Measurements from ENCODE around the gene RNPC3.

Gene RNPC3, protein sequence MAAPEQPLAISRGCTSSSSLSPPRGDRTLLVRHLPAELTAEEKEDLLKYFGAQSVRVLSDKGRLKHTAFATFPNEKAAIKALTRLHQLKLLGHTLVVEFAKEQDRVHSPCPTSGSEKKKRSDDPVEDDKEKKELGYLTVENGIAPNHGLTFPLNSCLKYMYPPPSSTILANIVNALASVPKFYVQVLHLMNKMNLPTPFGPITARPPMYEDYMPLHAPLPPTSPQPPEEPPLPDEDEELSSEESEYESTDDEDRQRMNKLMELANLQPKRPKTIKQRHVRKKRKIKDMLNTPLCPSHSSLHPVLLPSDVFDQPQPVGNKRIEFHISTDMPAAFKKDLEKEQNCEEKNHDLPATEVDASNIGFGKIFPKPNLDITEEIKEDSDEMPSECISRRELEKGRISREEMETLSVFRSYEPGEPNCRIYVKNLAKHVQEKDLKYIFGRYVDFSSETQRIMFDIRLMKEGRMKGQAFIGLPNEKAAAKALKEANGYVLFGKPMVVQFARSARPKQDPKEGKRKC

DNA sequence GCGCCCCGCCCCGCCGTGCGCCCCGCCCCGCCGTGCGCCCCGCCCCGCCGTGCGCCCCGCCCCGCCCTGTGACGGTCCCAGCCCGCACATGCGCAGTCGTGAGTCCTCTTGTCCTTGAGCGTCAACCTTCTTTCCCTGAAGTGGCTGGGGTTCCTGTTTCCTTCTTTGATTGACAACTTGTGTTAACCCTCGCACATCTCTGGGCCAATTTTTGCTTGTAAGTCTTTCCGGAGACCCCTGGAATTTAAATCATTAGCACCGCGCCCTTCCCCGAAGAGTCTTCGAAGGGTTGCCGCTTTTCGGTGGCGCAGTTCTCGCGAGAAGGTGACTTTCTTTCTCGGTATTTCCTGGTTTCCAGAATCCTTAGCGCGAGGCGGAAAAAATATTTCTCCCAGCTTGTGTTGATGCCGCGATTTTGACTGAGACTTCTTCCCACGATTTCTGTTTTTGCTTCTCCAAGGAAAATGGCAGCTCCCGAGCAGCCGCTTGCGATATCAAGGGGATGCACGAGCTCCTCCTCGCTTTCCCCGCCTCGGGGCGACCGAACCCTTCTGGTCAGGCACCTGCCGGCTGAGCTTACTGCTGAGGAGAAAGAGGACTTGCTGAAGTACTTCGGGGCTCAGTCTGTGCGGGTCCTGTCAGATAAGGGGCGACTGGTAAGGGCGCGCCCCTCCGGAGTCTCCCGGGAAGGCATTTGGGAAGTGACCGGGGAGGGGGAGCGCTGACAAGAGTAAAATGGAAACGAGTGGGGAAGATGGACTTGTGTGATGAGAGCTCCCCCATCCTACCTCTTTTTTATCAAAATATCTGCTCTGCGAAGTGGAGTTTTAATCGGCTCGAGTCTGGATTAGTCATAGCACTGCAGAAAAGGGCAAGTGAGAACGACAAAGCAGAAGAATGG lies at the start of gene RNPC3:
TSS of gene RNPC3 (plus strand) at position 93 of the 901 bp plus-strand sequence. CDS start at position 465, 372 bp downstream.
- DNase-seq (ENCODE audit: low spot score) = peak; percentile 92

DNA sequence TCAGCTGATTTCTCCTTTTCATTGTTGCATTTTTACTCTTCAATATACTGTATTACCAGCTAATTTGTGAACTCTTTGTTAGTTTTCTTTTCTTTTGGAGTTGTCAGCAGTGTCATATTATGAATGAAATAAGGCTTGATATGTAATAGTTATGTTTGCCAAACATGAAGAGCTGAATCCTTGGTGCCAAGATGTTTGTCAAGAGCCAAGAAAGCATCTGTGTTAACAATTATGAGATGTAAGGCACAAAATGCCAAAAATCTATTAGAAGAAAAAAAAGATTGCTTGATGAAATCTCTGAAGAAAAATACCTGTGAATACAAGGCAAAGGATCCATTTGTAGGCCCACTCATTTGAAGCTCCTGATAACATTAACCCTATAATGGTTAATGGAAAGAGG lies 48.4 kb upstream of the RNPC3 start:
- no peak for DNase-seq (ENCODE audit: low spot score)

DNA sequence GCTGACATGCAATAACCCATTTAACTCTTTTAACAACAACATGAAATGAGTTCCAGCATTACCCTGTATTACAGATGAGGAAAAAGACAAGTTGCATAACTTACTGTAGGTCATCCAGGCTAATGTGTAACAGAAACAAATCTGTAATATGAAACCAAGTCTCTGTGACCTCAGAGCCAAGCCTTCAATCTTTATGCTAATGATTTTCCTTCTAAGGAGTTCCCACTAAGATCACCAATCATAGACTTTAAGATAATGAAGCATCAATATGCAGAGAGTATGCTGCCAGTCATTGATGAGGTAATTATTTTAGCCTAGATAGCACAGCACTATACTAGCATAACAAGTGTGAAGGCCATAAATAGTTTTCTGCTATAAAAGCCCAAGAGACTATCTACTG lies 35.6 kb upstream of the RNPC3 start:
- DNase-seq (ENCODE audit: low spot score) = peak; percentile 35

DNA sequence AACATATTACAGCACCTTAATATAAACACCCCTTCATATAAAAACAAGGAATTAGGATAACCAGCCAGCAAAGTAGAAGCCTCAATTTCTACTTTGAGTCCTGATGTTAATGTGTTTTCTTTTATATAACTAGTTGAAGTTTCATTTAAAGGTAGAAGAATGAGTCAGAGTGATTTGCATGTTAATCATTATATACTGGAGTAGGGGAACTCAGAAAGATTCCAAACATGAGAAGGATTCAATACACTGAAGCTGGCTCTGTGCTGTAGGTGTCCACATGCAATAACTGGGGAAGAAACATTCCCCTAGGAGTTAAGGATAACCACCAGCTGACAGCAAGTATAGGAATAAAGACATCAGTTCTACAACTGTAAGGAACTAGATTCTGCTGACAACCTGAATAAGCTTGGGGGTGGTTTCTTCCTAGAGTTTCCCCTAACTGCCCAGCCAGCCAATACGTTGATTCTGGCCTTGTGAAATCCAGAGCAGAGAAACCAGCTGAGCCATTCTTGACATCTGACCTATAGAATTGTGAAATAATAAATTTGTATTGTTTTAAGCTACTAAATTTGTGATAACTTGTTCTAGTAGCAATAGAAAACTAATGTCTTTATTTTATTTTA lies 33.4 kb upstream of the RNPC3 start:
- no peak for DNase-seq (ENCODE audit: low spot score)

DNA sequence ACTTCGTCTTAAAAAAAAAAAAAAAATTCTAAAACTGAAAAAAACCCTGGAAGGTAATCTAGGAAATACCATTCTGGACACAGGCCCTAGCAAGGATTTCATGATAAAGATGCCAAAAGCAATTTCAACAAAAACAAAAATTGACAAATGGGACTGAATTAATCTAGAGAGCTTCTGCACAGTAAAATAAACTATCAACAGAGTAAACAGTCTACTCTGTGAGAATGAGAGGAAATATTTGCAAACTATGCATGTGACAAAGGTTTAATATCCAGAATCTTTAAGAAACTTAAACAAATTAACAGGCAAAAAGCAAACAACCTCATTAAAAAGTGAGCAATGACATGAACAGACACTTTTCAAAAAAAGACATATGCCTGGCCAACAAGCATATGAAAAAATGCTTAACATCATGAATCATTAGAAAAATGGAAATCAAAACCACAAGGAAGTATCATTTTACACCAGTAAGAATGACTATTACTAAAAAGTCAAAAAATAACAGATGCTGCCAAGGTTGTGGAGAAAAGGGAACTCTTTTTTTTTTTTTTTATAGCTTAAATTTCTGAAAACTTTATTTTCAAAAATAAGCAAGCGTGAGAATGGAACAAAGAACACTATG lies 29.4 kb upstream of the RNPC3 start:
- peak; percentile 22 for DNase-seq (ENCODE audit: low spot score)

DNA sequence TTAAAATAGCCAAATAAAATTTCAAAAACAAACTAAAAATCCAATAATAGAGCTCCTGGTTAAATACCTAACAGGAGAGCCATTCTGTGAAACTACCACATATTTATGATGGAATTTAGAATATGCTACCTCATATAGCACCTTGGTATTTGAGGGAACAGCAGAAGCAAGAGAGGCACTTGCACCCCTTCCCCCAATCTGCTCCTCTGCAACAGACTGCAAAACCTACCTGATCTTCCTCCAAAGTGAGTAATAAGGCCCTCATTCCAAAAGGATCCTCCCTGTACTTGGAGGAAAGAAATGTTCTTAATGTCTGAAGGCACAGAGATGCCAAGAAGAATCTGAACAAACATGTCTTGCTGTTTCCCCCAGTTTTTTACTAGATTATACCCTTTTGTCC lies 28.1 kb upstream of the RNPC3 start:
- no peak for DNase-seq (ENCODE audit: low spot score)

DNA sequence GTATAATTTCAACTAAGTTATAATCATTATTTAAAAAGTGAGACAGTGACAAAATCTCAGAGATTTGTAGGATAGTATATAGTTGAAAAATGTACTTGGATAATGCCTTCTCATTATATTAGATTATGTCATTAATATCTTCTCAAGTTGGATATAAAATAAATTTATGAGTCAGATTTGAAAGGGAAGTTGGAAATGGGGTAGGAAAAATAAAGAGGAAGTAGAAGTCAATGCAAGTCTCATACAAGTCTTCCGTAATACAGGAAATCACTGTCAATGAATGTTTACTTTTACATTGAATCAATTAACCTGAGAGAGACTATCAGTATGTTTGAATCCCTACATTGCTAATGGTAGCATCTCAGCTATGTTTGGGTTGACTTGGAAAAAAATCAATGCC lies 16.2 kb upstream of the RNPC3 start:
- no peak for DNase-seq (ENCODE audit: low spot score)

DNA sequence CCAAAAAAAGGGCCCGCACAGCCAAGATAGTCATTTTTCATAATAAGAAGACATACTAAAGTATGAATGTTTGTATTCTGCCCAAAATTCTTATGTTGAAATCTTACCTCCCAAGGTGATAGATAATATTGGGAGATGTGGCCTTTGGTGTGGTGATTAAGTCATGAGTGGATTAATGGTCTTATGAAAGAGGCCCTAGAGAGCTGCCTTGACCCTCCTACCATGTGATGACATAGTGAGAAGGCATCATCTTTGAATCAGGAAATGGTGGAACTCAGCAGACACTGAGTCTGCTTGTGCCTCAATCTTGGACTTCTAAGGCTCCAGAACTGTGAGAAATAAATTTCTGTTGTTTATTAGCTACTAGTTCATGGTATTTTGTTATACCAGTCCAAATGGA lies 11.8 kb upstream of the RNPC3 start:
- no peak for DNase-seq (ENCODE audit: low spot score)

DNA sequence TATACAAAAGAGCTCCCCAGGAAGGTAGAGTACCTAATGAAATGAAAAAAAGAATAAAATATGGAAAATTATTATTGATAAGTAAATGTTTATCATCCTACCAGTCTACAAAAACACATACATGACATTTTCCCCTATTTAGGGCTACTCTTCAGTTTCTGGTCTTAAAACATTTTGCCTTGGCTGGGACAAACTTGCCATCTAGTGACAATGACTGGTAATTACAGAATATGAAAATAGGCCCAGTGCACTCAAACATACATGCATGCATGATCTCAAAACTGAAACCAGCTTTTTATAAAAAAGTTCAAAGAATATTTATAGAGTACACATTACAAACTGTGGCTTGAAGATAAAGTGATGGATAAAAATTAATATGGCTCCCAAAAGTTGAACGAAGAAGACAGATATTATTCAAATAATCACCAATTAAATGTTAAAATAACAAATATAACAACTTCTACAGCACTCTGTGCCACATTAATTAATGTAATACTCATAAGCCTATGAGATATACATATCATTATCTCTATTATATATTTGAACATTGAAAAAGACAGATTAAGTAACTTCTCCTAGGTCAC lies 10.5 kb upstream of the RNPC3 start:
- peak; percentile 67 for DNase-seq (ENCODE audit: low spot score)

DNA sequence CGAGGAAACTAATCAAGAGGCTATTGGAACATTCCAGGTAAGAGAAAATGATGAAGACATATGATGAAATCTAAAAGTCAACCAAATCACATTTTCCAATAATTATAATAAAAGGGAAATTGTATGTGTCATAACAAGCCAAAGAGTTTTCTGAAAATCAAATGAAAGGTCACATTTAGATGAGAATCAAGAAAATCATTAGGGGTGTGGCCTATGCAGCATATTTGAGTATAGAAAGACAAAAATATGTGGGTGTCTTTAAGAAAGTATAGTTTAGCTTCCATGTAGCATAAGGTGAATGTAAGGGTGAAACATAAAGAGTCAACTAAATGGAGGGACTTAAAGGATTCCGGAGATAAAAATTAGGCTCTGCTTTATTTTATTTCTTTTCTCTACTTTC lies 9.2 kb upstream of the RNPC3 start:
- no peak for DNase-seq (ENCODE audit: low spot score)

DNA sequence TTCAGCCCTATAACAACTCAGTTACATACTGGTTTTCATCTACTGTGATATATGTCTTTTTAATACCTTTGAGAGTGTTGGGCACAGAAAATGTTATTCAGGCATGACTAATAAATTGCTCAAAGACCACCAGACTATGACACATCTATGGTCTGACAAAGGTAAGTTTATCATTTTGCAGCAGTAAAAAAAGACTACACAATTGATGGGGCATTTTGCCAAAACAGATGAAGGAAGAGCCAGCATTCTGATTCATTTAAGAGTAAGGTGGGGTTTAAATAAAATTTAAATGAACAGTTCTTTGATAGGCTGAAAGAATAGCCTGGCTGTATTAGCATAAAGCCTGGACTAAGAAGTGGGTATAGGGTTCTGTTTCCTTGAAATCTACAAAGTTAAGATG lies 8.8 kb upstream of the RNPC3 start:
- peak; percentile 32 for DNase-seq (ENCODE audit: low spot score)

DNA sequence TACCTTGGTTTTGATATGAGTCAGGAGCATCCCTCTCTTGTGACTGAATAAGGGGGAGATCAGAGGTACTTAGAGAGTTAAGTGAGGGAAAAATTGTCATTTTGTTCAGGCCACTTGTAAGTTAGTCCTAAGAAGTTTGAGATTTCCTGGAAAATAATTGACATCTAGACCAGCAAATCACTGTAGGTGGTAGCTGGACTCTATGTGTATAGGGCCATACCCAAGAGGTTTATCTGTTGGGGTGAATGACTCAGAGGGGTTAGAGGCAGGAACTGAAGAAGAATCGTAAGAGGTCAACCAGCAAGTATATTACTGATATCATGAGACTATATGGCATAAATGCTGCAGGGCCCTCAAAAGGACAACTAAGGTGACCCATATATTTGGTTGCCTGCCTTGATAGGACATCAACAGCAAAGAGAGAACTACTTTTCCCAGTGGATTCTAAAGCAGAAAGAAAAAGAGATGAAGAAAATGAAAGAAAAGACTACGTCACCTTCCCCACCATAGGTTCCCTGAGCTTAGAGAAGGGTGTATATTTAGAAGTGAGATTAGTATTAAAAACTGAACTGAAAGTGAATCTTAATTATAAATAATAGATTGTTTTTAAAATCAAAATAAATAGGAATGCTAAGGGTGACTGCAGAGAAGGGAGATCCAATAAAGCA lies 8.0 kb upstream of the RNPC3 start:
- DNase-seq (ENCODE audit: low spot score) = no peak

DNA sequence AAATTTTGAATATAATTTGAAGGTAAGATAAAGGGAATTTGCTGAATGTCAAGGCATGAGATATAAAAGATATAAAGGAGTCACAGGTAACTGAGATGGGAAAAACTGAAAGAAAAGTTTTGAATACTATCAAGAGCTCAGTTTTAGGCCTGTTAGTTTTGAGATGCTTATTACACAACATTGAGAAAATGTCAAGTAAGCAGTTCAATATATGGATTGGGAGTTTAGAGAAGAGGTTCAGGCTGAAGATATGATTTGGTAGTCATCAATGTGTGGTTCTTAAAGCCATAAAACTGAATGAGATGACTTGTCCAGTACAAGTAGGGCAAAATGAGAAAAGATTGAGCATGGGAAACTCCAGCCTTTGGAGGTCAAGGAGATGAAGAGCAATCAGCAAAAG lies 4.7 kb upstream of the RNPC3 start:
- no peak for DNase-seq (ENCODE audit: low spot score)

DNA sequence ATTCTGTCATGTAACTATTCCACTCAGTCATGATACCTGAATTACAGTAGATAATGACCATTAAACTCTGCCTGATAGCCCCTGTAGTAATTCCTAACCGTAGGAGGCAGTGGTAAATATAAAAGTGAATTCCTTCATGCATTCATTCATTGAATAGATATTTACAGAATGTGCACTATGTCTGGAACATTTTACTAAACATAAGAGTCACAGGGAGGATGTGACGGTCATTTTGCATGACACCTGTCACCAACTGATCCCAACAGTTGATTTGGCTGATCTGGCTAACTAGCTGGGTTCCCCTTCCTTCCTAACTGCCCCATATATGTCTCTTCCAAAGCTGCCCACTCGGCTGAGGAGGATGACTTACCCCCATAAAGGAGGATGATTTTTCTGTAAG lies 2.2 kb upstream of the RNPC3 start:
- DNase-seq (ENCODE audit: low spot score) = no peak

DNA sequence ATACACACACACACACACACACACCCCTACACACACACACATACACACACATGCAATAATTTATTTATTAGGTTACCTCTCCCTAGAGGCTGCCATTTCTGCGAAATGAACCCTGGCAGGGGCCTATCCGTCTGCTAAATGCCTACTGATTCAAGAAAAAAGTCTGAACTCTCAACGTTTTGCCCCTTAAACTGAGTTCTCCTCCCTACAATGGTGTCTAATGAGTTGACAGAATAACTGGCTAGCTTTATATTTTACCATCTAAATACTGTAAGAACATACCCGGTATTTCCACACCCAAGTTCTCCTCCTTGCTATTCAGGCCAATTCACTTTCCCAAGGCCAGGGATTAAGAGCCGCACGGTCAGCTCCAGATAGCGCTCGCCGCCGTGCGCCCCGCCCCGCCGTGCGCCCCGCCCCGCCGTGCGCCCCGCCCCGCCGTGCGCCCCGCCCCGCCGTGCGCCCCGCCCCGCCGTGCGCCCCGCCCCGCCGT lies 339 bp upstream of the RNPC3 start:
- peak; percentile 75 for DNase-seq (ENCODE audit: low spot score)

DNA sequence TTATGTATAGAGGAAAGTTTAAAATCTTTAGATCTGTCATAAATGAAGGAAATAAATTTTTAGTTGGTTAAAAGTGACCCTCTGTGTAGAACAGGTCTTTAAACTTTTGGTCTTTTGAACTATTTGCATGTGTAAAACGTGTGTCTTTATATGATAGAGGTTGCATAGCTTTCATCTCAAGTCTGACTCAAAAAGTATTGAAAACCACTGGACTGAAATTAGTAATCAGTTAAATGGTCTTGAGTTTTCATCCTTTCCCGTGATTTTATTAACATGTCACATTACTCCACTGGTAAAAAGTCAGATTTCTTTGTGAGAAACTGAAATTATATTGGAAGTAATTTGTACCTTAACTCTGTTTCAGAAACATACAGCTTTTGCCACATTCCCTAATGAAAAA lies 1.8 kb downstream of the RNPC3 start:
- DNase-seq (ENCODE audit: low spot score) = peak; percentile 46

DNA sequence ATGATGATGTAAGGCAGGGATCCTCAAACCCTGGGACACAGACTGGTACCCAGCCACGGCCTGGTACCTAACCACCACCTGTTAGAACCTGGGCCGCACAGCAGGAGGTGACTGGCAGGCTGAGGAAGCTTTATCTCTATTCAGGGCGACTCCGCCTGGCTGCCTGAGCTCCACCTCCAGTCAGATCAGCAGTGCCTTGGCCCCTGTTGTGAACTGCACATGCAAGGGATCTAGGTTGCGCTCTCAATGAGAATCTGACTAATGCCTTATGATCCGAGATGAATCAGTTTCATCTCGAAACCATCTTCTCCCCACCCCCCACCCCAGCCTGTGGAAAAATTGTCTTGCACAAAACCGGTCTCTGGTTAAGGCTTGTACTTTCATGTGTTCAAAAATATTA lies 4.2 kb downstream of the RNPC3 start:
- DNase-seq (ENCODE audit: low spot score) = peak; percentile 30

DNA sequence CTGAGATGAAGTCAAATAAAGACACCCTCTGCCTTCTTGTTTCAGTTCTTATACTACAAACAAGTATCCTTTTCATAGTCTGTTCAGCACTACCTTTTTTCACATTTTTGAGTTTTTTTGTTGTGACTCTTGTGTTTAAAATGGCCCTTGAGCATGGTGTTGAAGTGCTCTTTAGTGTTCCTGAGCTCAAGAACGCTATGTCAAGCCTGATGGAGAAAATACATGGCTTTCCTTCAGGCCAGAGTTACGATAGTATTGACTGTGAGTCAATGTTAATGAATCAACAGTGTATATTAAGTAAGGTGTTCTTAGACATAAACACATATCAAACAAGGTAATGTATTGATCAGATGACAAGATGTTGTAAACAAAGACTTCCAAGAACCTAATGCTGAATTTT lies 12.7 kb downstream of the RNPC3 start:
- no peak for DNase-seq (ENCODE audit: low spot score)

DNA sequence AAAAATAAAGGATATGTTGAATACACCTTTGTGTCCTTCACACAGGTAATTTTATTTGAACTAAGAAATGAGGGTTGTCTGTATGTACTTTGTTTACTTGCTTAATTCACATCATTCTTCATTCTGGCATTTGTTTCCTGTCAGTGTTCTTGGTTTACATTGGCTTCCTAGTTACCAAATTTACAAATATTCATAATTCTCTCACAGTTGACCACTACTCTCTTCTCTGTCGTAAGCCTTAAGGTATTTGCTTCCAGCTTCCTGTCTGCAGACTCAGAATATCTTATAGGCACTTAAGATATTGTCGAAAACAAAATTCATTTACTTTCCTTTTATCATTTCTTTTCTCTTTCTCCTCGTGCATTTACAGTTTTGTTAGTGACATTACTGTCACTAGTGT lies 15.9 kb downstream of the RNPC3 start:
- DNase-seq (ENCODE audit: low spot score) = no peak

DNA sequence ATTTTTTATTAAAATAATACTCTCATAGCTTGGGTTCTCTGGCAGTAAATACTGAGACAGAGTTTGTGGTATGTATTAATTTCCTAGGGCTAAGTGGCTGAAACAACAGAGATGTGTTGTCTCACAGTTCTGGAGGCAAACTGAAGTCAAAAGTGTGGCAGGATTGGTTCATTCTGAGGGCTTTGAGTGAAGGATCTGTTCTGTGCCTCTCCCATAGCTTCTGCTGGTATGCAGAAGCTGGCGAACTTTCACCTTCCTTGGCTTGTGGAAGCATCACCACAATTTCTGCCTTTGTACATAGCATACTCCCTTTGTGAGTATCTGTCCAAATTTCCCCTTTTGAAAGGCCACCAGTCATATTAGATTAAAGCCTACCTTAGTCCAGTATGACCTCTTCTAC lies 21.0 kb downstream of the RNPC3 start:
- no peak for DNase-seq (ENCODE audit: low spot score)

DNA sequence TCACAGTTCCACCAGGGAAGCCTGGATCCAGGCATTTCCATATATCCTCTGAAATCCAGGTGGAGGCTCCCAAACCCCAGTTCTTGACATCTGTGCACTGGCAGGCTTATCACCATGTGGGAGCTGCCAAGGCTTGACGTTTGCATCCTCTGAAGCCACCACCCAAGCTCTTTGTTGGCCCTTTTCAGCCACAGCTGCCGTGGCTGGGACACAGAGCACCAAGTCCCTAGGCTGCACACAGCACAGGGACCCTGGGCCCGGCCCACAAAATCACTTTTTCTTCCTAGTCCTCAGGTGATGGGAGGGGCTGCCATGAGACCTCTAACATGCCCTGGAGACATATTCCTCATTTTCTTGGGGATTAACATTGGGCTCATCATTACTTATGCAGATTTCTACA lies 22.3 kb downstream of the RNPC3 start:
- DNase-seq (ENCODE audit: low spot score) = no peak

Measured in RKO (cell line).